ENCODE results near the gene SOX13. TPM values are rescaled to one million over a fixed set of nuclear protein-coding genes. Genes with fewer than 3 reads are reported as not detected.
A peak's percentile ranks its signal among the peaks of the same experiment; 100 is the strongest.
"Not testable (repeated sequence)": the region's sequence is repeated elsewhere in the genome, so short reads cannot be mapped to it uniquely, and the experiment has no call there.

SOX13 gene
- total RNA-seq, 4 donors from 2014 or later = 13.3 to 25.6 (median 21.7) TPM

- Histone ChIP-seq H3K27ac (replicated peaks in 1 of 4) (peak overlapping the region; percentile 76 to 80 (median 76)), H3K4me3 (peak overlapping the region; percentile 12 to 27 (median 16)), H3K36me3 (no peaks in the 10 kb centered on the region), H3K9me3 (no peaks in the 10 kb centered on the region), H3K27me3 (no peaks in the 10 kb centered on the region), H3K4me1 (peaks cover 51 to 95% (median 87%) of the 10 kb centered on the region in 4 donors)
- DNase-seq (ENCODE audit: extremely low spot score) = no peak
- WGBS = 76% methylated on average over 8 of the region's 8 CpGs
- no peak for TF ChIP-seq POLR2AphosphoS5 (IDR thresholded peaks at IDR 0.05)
- TF ChIP-seq POLR2A (IDR thresholded peaks at IDR 0.05; ENCODE audit: low read depth) = no peak
- no peak for TF ChIP-seq EP300 (IDR thresholded peaks at IDR 0.05)
- TF ChIP-seq, protein P1, sequence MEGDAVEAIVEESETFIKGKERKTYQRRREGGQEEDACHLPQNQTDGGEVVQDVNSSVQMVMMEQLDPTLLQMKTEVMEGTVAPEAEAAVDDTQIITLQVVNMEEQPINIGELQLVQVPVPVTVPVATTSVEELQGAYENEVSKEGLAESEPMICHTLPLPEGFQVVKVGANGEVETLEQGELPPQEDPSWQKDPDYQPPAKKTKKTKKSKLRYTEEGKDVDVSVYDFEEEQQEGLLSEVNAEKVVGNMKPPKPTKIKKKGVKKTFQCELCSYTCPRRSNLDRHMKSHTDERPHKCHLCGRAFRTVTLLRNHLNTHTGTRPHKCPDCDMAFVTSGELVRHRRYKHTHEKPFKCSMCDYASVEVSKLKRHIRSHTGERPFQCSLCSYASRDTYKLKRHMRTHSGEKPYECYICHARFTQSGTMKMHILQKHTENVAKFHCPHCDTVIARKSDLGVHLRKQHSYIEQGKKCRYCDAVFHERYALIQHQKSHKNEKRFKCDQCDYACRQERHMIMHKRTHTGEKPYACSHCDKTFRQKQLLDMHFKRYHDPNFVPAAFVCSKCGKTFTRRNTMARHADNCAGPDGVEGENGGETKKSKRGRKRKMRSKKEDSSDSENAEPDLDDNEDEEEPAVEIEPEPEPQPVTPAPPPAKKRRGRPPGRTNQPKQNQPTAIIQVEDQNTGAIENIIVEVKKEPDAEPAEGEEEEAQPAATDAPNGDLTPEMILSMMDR (IDR thresholded peaks at IDR 0.05) = no peak
- intact Hi-C loops (cut with DNase I) = no loop called here
Observed at GRCh38 chr1:204088596-204088995, 15.7 kb downstream of the SOX13 start.

GRCh38 chr1:204089044-204089751 is 16.3 kb downstream of the SOX13 start:
- WGBS = 60% methylated on average over 15 of the region's 15 CpGs
- no peaks in the 10 kb centered on the region for H3K27me3 ChIP-seq
- peak overlapping the region in 3 of 4 donors; percentile 12 to 27 (median 27) for H3K4me3 ChIP-seq
- no peaks in the 10 kb centered on the region for H3K36me3 ChIP-seq
- H3K4me1 ChIP-seq = peaks cover 48 to 95% (median 87%) of the 10 kb centered on the region in 4 donors
- no peak for DNase-seq (ENCODE audit: extremely low spot score)
- TF ChIP-seq POLR2A (IDR thresholded peaks at IDR 0.05; ENCODE audit: low read depth) (no peak), EP300 (IDR thresholded peaks at IDR 0.05) (no peak), POLR2AphosphoS5 (IDR thresholded peaks at IDR 0.05) (peak in 1 of 2 donors; percentile 53)
- TF ChIP-seq, protein P1 (IDR thresholded peaks at IDR 0.05) = no peak
- H3K9me3 ChIP-seq = no peaks in the 10 kb centered on the region
- peak overlapping the region; percentile 76 to 80 (median 76) for H3K27ac ChIP-seq (replicated peaks in 1 of 4)
- intact Hi-C loops (cut with DNase I) = no loop called here

- 88% methylated on average over 3 of the region's 3 CpGs for WGBS
- H3K27me3 ChIP-seq; intact Hi-C loops (cut with DNase I); DNase-seq (ENCODE audit: extremely low spot score); H3K36me3 ChIP-seq; H3K9me3 ChIP-seq; H3K4me3 ChIP-seq: not testable (repeated sequence)
- peaks cover 48 to 96% (median 90%) of the 10 kb centered on the region in 4 donors for H3K4me1 ChIP-seq
- H3K27ac ChIP-seq (replicated peaks in 1 of 4) = peak overlapping the region; percentile 76 to 80 (median 76)
Observed at GRCh38 chr1:204090132-204090531, 17.2 kb downstream of the SOX13 start.

DNA sequence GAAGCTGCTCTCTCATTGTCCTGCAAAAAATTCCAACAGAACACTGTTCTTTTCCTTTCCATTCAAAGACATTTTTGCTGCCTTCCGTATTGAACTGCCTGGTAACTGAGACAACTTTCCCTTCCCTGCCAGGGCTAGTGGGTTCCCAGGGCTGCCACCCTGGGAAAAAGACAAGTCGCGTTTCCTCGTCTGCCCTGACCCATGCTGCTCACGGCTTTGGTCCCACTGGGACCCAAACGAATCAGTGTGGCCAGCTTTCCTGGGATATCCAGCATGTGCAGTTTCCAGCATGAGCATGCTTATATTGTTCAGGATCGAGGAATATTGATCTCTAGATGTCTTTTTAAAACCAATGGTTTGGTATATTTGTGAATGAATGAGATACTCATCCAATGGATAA is 18.2 kb downstream of the SOX13 start:
- H3K27ac ChIP-seq (replicated peaks in 1 of 4) = peak overlapping the region; percentile 8 to 80 (median 42)

DNA sequence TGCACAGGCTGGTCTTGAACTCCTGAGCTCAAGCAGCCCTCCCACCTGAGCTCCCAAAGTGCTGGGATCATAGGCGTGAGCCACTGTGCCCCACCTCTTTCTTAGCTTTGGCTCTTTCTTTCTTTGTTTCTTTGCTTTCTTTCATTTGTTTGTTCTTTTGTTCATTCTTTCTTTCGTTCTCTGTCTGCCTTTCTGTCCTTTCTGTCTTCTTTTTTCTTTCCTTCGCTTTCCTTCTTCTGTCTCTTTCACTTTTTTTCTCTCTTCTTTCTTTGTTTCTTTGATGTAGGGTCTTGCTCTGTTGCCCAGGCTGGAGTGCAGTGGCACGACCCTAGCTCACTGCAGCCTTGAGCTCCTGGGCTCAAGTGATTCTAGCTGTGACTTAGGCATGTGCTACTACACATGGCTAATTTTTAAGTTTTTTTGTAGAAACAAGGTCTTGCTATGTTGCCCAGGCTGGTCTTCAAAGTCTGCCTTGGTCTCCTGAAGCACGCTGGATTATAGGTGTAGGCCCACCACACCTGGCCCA is 18.9 kb downstream of the SOX13 start:
- H3K4me1 ChIP-seq = peaks cover 53 to 87% (median 83%) of the 10 kb centered on the region in 4 donors

More for the DNA sequence above, 18.2 kb downstream of the SOX13 start:
- Histone ChIP-seq H3K36me3 (no peaks in the 10 kb centered on the region), H3K4me3 (no peak overlapping the region), H3K4me1 (peaks cover 54 to 95% (median 89%) of the 10 kb centered on the region in 4 donors), H3K27me3 (no peaks in the 10 kb centered on the region), H3K9me3 (no peaks in the 10 kb centered on the region)
- TF ChIP-seq POLR2AphosphoS5 (IDR thresholded peaks at IDR 0.05) = no peak
- no peak for TF ChIP-seq POLR2A (IDR thresholded peaks at IDR 0.05; ENCODE audit: low read depth)
- TF ChIP-seq EP300 (IDR thresholded peaks at IDR 0.05) = no peak
- TF ChIP-seq, protein P1 (IDR thresholded peaks at IDR 0.05) = no peak
- intact Hi-C loops (cut with DNase I) = no loop called here
- DNase-seq (ENCODE audit: extremely low spot score) = no peak
- WGBS = 93% methylated on average over 7 of the region's 7 CpGs

More for the DNA sequence above, 18.9 kb downstream of the SOX13 start:
- DNase-seq (ENCODE audit: extremely low spot score) = no peak
- Histone ChIP-seq H3K9me3 (no peaks in the 10 kb centered on the region), H3K4me3 (no peak overlapping the region), H3K27me3 (no peaks in the 10 kb centered on the region), H3K27ac (replicated peaks in 1 of 4) (peak overlapping the region in 2 of 4 donors; percentile 48 to 80), H3K36me3 (no peaks in the 10 kb centered on the region)
- TF ChIP-seq, protein P1 (IDR thresholded peaks at IDR 0.05) = no peak
- TF ChIP-seq EP300 (IDR thresholded peaks at IDR 0.05) = no peak
- TF ChIP-seq POLR2AphosphoS5 (IDR thresholded peaks at IDR 0.05) = no peak
- TF ChIP-seq POLR2A (IDR thresholded peaks at IDR 0.05; ENCODE audit: low read depth) = no peak
- intact Hi-C loops (cut with DNase I) = no loop called here
- 92% methylated on average over 5 of the region's 5 CpGs for WGBS

All from esophagus muscularis mucosa (tissue), 4 donors.